HEK293 (cell line): ENCODE measurements around the gene PCDH15.

Source experiments
- CTCF ChIA-PET: fragments of 350-600 bp; formaldehyde crosslinking; extraction: SDS; loops from one replicate; lab custom pipeline; 2021; ENCODE audit warnings: antibody characterized with exemption; lab: Yijun Ruan, JAX
- POLR2A ChIA-PET: fragments of 300-600 bp; formaldehyde crosslinking; extraction: SDS; loops from one replicate; lab custom pipeline; 2020; ENCODE audit warnings: antibody characterized with exemption, inconsistent platforms; lab: Yijun Ruan, JAX
- H3K27ac ChIP-seq: fragments of 200-500 bp; sonication (Bioruptor generic); 2 replicates; pipeline ENCODE4 v1.5.1; 2014; ENCODE audit warnings: low read depth, low read length, control low read depth, inconsistent platforms; ENCODE audit errors: extremely low read depth
- H3K36me3 ChIP-seq, 2 experiments: fragments of 200-500 bp in 1 of 2; sonication (Bioruptor generic) in 1 of 2; 1 replicate in 1 of 2; 2 replicates in 1 of 2; pipeline ENCODE4 v1.5.1; 2014 to 2017; ENCODE audit warnings: inconsistent platforms in 2 of 2, low read length in 2 of 2; ENCODE audit not compliant: control insufficient read depth in 2 of 2, insufficient read depth in 1 of 2
- H3K4me1 ChIP-seq: fragments of 200-500 bp; sonication (Bioruptor generic); 2 replicates; pipeline ENCODE4 v1.5.1; 2014; ENCODE audit warnings: mild to moderate bottlenecking, low read length, inconsistent platforms; ENCODE audit not compliant: control insufficient read depth, insufficient read depth
- H3K4me3 ChIP-seq: 2 replicates; pipeline ENCODE4 v1.5.1; 2011; ENCODE audit warnings: low read depth, mild to moderate bottlenecking, control low read depth, low read length, moderate library complexity
- H3K9me3 ChIP-seq: fragments of 200-500 bp; sonication (Bioruptor generic); 2 replicates; pipeline ENCODE4 v1.5.1; 2014; ENCODE audit warnings: low read depth, low read length, inconsistent platforms; ENCODE audit not compliant: control insufficient read depth, insufficient read depth
- HOXD13 ChIP-seq: sonication (generic); formaldehyde crosslinking; IDR thresholded peaks from 2 replicates; pipeline ENCODE4 v1.8.0; 2022; ENCODE audit warnings: missing genetic modification reagents, borderline replicate concordance
- IKZF3 ChIP-seq: fragments of 450-650 bp; IDR thresholded peaks from 2 replicates; pipeline ENCODE4 v1.5.0; 2018; ENCODE audit warnings: missing biosample characterization, mild to moderate bottlenecking, missing genetic modification characterization, moderate library complexity
- REPIN1 ChIP-seq: fragments of 450-650 bp; formaldehyde crosslinking; IDR thresholded peaks from 2 replicates; pipeline ENCODE4 v1.5.1; 2017; ENCODE audit warnings: missing biosample characterization, missing genetic modification characterization, low read depth
- ZBTB20 ChIP-seq: fragments of 450-650 bp; formaldehyde crosslinking; IDR thresholded peaks from 2 replicates; pipeline ENCODE4 v1.5.1; 2016; ENCODE audit warnings: missing biosample characterization, missing genetic modification characterization
- ZEB2 ChIP-seq: fragments of 450-650 bp; formaldehyde crosslinking; IDR thresholded peaks from 2 replicates; pipeline ENCODE4 v1.5.1; 2016; ENCODE audit warnings: missing biosample characterization, missing genetic modification characterization
- ZNF16 ChIP-seq: fragments of 450-650 bp; formaldehyde crosslinking; IDR thresholded peaks from 2 replicates; pipeline ENCODE4 v1.5.1; 2016; ENCODE audit warnings: low read depth, missing biosample characterization, missing genetic modification characterization
- ZNF175 ChIP-seq: fragments of 450-650 bp; formaldehyde crosslinking; IDR thresholded peaks from 2 replicates; pipeline ENCODE4 v1.5.1; 2016; ENCODE audit warnings: missing biosample characterization, missing genetic modification characterization
- ZNF248 ChIP-seq: fragments of 450-650 bp; formaldehyde crosslinking; IDR thresholded peaks from 2 replicates; pipeline ENCODE4 v1.5.1; 2017; ENCODE audit warnings: missing biosample characterization, missing genetic modification characterization
- ZNF302 ChIP-seq: fragments of 450-650 bp; formaldehyde crosslinking; IDR thresholded peaks from 2 replicates; pipeline ENCODE4 v1.5.1; 2016; ENCODE audit warnings: missing biosample characterization, missing genetic modification characterization, low read depth
- ZNF366 ChIP-seq: fragments of 450-650 bp; formaldehyde crosslinking; conservative IDR thresholded peaks from 2 replicates; pipeline ENCODE4 v1.5.1; 2016; ENCODE audit warnings: missing biosample characterization, missing genetic modification characterization
- ZNF510 ChIP-seq: fragments of 450-650 bp; formaldehyde crosslinking; IDR thresholded peaks from 2 replicates; pipeline ENCODE4 v1.5.1; 2018; ENCODE audit warnings: mild to moderate bottlenecking, missing genetic modification characterization, missing biosample characterization; ENCODE audit not compliant: insufficient replicate concordance
- ZNF514 ChIP-seq: fragments of 450-650 bp; formaldehyde crosslinking; IDR thresholded peaks from 2 replicates; pipeline ENCODE4 v1.5.1; 2016; ENCODE audit warnings: missing biosample characterization, missing genetic modification characterization
- ZNF521 ChIP-seq: fragments of 450-650 bp; formaldehyde crosslinking; IDR thresholded peaks from 2 replicates; pipeline ENCODE4 v1.5.1; 2017; ENCODE audit warnings: missing biosample characterization, mild to moderate bottlenecking, missing genetic modification characterization
- ZNF555 ChIP-seq: fragments of 450-650 bp; formaldehyde crosslinking; conservative IDR thresholded peaks from 2 replicates; pipeline ENCODE4 v1.5.1; 2017; ENCODE audit warnings: missing biosample characterization, mild to moderate bottlenecking, missing genetic modification characterization, inconsistent platforms
- ZNF596 ChIP-seq: fragments of 450-650 bp; IDR thresholded peaks from 2 replicates; pipeline ENCODE4 v1.5.0; 2018; ENCODE audit warnings: missing biosample characterization, mild to moderate bottlenecking, missing genetic modification characterization, moderate library complexity
- ZXDB ChIP-seq: fragments of 450-650 bp; formaldehyde crosslinking; IDR thresholded peaks from 2 replicates; pipeline ENCODE4 v1.5.1; 2016; ENCODE audit warnings: missing biosample characterization, missing genetic modification characterization
- TF ChIP-seq, protein P1 (sequence below): fragments of 450-650 bp; formaldehyde crosslinking; IDR thresholded peaks from 2 replicates; pipeline ENCODE4 v1.5.1; 2016; ENCODE audit warnings: missing biosample characterization, missing genetic modification characterization
- TF ChIP-seq, protein P2 (sequence below): sonication (generic); formaldehyde crosslinking; IDR thresholded peaks from 2 replicates; pipeline ENCODE4 v1.8.1; 2022; ENCODE audit warnings: mild to moderate bottlenecking, moderate library complexity, missing genetic modification reagents
- TF ChIP-seq, protein P3 (sequence below): fragments of 450-650 bp; formaldehyde crosslinking; IDR thresholded peaks from 2 replicates; pipeline ENCODE4 v1.5.1; 2016; ENCODE audit warnings: missing biosample characterization, missing genetic modification characterization
- TF ChIP-seq, protein P4 (sequence below): fragments of 450-650 bp; formaldehyde crosslinking; IDR thresholded peaks from 2 replicates; pipeline ENCODE4; 2016; ENCODE audit warnings: missing biosample characterization, missing genetic modification characterization
- TF ChIP-seq, protein P5 (sequence below): fragments of 450-650 bp; formaldehyde crosslinking; conservative IDR thresholded peaks from 2 replicates; pipeline ENCODE4 v1.5.1; 2016; ENCODE audit warnings: low read depth, missing biosample characterization, missing genetic modification characterization

PCDH15 gene

DNA sequence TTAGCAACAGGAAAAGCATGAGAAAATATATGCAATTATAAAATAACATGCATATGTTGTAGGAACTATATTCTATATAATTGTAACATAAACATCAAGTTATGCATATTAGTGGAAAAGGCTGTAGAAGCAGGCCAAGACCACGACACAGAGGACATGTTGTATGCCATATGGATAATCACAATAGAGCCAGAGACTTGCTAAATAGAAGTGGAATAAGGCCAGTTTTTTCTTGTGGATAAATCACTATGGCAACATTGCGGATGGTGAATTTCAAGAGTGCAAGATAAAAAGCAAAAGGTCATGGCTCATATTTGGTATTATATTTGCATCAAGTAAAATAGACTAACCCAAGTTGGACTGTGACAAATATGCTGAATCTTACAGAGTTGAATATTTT, 93.0 kb downstream of the PCDH15 start:
- no peaks in the 10 kb centered on the region for H3K9me3 ChIP-seq
- POLR2A ChIA-PET = no interaction called here
- H3K4me3 ChIP-seq = no peak overlapping the region
- TF ChIP-seq ZXDB (tag by site-specific recombination) = no peak
- no peak for TF ChIP-seq REPIN1 (tag by site-specific recombination)
- H3K36me3 ChIP-seq = no peaks in the 10 kb centered on the region
- H3K4me1 ChIP-seq = no peaks in the 10 kb centered on the region
- CTCF ChIA-PET = no interaction called here
- no peak overlapping the region for H3K27ac ChIP-seq

DNA sequence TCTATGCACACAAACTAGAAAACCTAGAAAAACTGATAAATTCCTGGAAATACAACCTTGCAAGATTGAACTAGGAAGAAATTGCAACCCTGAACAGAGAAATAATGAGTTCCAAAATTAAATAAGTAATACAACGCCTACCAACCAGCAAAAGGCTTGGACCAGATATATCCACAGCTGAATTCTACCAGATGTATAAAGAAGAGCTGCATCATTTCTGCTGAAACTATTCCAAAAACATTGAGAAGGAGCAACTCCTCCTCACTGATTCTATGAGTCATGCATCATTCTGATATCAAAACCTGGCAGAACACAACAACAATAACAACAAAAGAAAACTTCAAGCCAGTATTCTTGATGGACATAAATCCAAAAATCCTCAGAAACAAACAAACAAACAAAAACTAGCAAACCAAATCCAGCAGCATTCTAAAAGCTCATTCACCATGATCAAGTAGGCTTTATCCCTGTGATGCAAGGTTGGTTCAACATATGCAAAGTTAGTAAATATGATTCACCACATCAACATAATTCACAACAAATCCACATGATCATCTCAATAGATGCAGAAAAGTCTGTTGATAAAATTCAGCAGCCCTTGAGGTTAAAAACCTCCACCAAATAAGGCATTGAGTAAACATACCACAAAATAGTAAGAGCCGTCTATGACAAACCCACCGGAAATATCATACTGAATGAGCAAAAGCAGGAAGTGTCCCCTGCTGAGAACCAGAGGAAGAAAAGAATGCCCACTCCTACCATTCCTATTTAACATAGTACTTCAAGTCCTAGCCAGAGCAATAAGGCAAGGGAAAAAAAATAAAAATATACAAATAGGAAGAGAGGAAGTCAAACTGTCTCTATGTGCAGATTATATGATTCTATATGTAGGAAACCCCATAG, 98.2 kb downstream of the PCDH15 start:
- Histone ChIP-seq H3K9me3 (no peaks in the 10 kb centered on the region), H3K36me3 (no peaks in the 10 kb centered on the region), H3K27ac (no peak overlapping the region), H3K4me1 (no peaks in the 10 kb centered on the region), H3K4me3 (no peak overlapping the region)
- ChIA-PET CTCF (no interaction called here), POLR2A (no interaction called here)
- TF ChIP-seq, protein P1, sequence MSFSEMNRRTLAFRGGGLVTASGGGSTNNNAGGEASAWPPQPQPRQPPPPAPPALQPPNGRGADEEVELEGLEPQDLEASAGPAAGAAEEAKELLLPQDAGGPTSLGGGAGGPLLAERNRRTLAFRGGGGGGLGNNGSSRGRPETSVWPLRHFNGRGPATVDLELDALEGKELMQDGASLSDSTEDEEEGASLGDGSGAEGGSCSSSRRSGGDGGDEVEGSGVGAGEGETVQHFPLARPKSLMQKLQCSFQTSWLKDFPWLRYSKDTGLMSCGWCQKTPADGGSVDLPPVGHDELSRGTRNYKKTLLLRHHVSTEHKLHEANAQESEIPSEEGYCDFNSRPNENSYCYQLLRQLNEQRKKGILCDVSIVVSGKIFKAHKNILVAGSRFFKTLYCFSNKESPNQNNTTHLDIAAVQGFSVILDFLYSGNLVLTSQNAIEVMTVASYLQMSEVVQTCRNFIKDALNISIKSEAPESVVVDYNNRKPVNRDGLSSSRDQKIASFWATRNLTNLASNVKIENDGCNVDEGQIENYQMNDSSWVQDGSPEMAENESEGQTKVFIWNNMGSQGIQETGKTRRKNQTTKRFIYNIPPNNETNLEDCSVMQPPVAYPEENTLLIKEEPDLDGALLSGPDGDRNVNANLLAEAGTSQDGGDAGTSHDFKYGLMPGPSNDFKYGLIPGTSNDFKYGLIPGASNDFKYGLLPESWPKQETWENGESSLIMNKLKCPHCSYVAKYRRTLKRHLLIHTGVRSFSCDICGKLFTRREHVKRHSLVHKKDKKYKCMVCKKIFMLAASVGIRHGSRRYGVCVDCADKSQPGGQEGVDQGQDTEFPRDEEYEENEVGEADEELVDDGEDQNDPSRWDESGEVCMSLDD = no peak
- TF ChIP-seq ZNF510 (no peak), ZNF596 (tag by site-specific recombination) (no peak)
- TF ChIP-seq, protein P2, sequence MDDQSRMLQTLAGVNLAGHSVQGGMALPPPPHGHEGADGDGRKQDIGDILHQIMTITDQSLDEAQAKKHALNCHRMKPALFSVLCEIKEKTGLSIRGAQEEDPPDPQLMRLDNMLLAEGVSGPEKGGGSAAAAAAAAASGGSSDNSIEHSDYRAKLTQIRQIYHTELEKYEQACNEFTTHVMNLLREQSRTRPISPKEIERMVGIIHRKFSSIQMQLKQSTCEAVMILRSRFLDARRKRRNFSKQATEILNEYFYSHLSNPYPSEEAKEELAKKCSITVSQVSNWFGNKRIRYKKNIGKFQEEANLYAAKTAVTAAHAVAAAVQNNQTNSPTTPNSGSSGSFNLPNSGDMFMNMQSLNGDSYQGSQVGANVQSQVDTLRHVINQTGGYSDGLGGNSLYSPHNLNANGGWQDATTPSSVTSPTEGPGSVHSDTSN (CRISPR knock-in tag) = no peak

DNA sequence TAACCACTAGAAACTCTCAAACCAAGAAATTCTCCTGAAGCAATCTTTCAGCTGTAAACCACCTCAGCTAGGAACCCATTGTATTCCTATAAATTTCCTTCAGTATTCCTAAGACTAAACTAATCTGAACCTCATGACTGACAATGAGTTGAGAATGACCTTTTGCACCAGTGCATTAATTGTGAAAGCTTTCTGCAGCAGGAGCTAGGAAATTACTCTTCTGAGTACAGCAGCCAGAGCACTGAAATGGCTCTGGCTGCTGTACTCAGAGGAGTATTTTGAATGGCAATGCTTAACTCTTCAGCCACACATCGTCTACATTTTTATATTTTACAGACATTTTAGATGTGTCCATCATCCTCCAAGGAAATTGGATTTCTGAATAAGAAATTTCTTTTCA, 109.7 kb downstream of the PCDH15 start:
- Histone ChIP-seq H3K4me1 (no peaks in the 10 kb centered on the region), H3K36me3 (no peaks in the 10 kb centered on the region), H3K9me3 (no peaks in the 10 kb centered on the region), H3K27ac (no peak overlapping the region), H3K4me3 (no peak overlapping the region)
- ChIA-PET POLR2A (no interaction called here), CTCF (no interaction called here)
- TF ChIP-seq IKZF3 (tag by site-specific recombination) = no peak
- TF ChIP-seq ZNF16 (tag by site-specific recombination) = no peak
- no peak for TF ChIP-seq ZNF302 (tag by site-specific recombination)
- no peak for TF ChIP-seq ZNF248 (tag by site-specific recombination)
- TF ChIP-seq, protein P3, sequence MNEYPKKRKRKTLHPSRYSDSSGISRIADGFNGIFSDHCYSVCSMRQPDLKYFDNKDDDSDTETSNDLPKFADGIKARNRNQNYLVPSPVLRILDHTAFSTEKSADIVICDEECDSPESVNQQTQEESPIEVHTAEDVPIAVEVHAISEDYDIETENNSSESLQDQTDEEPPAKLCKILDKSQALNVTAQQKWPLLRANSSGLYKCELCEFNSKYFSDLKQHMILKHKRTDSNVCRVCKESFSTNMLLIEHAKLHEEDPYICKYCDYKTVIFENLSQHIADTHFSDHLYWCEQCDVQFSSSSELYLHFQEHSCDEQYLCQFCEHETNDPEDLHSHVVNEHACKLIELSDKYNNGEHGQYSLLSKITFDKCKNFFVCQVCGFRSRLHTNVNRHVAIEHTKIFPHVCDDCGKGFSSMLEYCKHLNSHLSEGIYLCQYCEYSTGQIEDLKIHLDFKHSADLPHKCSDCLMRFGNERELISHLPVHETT (tag by site-specific recombination) = no peak
- no peak for TF ChIP-seq ZNF555
- TF ChIP-seq ZBTB20 = no peak
- no peak for TF ChIP-seq ZNF514 (tag by site-specific recombination)
- no peak for TF ChIP-seq ZNF175
- TF ChIP-seq ZEB2 (tag by site-specific recombination) = no peak
- TF ChIP-seq, protein P4, sequence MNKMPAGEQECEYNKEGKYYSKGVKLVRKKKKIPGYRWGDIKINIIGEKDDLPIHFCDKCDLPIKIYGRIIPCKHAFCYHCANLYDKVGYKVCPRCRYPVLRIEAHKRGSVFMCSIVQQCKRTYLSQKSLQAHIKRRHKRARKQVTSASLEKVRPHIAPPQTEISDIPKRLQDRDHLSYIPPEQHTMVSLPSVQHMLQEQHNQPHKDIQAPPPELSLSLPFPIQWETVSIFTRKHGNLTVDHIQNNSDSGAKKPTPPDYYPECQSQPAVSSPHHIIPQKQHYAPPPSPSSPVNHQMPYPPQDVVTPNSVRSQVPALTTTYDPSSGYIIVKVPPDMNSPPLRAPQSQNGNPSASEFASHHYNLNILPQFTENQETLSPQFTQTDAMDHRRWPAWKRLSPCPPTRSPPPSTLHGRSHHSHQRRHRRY (tag by site-specific recombination) = no peak
- TF ChIP-seq ZNF596 (tag by site-specific recombination) = no peak
- TF ChIP-seq HOXD13 (CRISPR knock-in tag) = no peak
- TF ChIP-seq, protein P5, sequence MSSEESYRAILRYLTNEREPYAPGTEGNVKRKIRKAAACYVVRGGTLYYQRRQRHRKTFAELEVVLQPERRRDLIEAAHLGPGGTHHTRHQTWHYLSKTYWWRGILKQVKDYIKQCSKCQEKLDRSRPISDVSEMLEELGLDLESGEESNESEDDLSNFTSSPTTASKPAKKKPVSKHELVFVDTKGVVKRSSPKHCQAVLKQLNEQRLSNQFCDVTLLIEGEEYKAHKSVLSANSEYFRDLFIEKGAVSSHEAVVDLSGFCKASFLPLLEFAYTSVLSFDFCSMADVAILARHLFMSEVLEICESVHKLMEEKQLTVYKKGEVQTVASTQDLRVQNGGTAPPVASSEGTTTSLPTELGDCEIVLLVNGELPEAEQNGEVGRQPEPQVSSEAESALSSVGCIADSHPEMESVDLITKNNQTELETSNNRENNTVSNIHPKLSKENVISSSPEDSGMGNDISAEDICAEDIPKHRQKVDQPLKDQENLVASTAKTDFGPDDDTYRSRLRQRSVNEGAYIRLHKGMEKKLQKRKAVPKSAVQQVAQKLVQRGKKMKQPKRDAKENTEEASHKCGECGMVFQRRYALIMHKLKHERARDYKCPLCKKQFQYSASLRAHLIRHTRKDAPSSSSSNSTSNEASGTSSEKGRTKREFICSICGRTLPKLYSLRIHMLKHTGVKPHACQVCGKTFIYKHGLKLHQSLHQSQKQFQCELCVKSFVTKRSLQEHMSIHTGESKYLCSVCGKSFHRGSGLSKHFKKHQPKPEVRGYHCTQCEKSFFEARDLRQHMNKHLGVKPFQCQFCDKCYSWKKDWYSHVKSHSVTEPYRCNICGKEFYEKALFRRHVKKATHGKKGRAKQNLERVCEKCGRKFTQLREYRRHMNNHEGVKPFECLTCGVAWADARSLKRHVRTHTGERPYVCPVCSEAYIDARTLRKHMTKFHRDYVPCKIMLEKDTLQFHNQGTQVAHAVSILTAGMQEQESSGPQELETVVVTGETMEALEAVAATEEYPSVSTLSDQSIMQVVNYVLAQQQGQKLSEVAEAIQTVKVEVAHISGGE = no peak
- no peak for TF ChIP-seq ZNF366 (tag by site-specific recombination)
- no peak for TF ChIP-seq ZNF521 (tag by site-specific recombination)
